Measurements from ENCODE around the gene CNPY1.

GRCh38 chr7:155579565-155579964 is 33.2 kb upstream of the CNPY1 start:
- TF ChIP-seq CTCF (IDR thresholded peaks at IDR 0.05; ENCODE audit: insufficient read depth, low read length) (no peak), POLR2AphosphoS5 (IDR thresholded peaks at IDR 0.05; ENCODE audit: low read depth) (no peak)
